A549 treated with CpdA at 1 μM for 4 hours (cell line): ENCODE results near the gene PHF13. TPM values are rescaled to one million over a fixed set of nuclear protein-coding genes. Genes with fewer than 3 reads are reported as not detected.

Experiments used
- total RNA-seq: library from RNA; stranded (reverse); fragments of 200-300 nt; extraction: Qiagen RNA extraction; gene quantifications from 5 replicates; pipeline ENCODE4 v1.2.3, GENCODE V29; 2022; ENCODE audit warnings: low read depth

Gene PHF13
- total RNA-seq, result 7.8 to 10.4 TPM (median 9.2 TPM) in 5 replicates

GRCh38 chr1:6613361-6614018, at the start of gene PHF13:
PHF13 (plus strand) TSS chr1:6613731; CDS start chr1:6614067, 336 bp downstream.

GRCh38 chr1:6579374-6580118, 34.0 kb upstream of the PHF13 start, which contains the start of gene ZBTB48:
ZBTB48 (plus strand) TSS chr1:6579994; CDS start chr1:6580610, 616 bp downstream.

GRCh38 chr1:6602669-6603237, 10.8 kb upstream of the PHF13 start, which contains the start of gene KLHL21:
KLHL21 (minus strand) TSS chr1:6602869; CDS start chr1:6602817, 52 bp downstream.

GRCh38 chr1:6624710-6625583, 11.4 kb downstream of the PHF13 start, which contains the start of gene THAP3:
THAP3 (plus strand) TSS chr1:6624868; CDS start chr1:6625219, 351 bp downstream.

Other genes starting within 250 kb of the PHF13 start
- gene ACOT7, start 220.0 kb upstream of the PHF13 start, total RNA-seq, result 52.7 to 77.7 TPM (median 72.7 TPM) in 5 replicates
- 2.3 to 3.5 TPM (median 3.0 TPM) in 5 replicates for gene HES2, start 193.8 kb upstream of the PHF13 start, total RNA-seq
- gene ESPN, start 189.0 kb upstream of the PHF13 start, total RNA-seq, result 0.21 to 1.6 TPM (median 0.46 TPM) in 4 of 5 replicates, not detected in the other
- 2.3 to 4.6 TPM (median 3.8 TPM) in 5 replicates for gene TNFRSF25, start 147.6 kb upstream of the PHF13 start, total RNA-seq
- gene PLEKHG5, start 122.1 kb upstream of the PHF13 start, total RNA-seq, result 2.8 to 5.2 TPM (median 3.8 TPM) in 5 replicates
- gene NOL9, start 59.2 kb upstream of the PHF13 start, total RNA-seq, result 3.5 to 5.0 TPM (median 4.6 TPM) in 5 replicates
- 0.07 TPM in 1 of 5 replicates, not detected in the others for gene TAS1R1, start 58.4 kb upstream of the PHF13 start, total RNA-seq
- gene ZBTB48, start 33.7 kb upstream of the PHF13 start, total RNA-seq, result 11.5 to 15.5 TPM (median 15.2 TPM) in 5 replicates
- 21.2 to 36.4 TPM (median 27.0 TPM) in 5 replicates for gene KLHL21, start 10.9 kb upstream of the PHF13 start, total RNA-seq
- 17.2 to 19.9 TPM (median 18.1 TPM) in 5 replicates for gene THAP3, start 11.1 kb downstream of the PHF13 start, total RNA-seq
- gene DNAJC11, start 88.1 kb downstream of the PHF13 start, total RNA-seq, result 35.2 to 40.3 TPM (median 36.4 TPM) in 5 replicates
- 64.2 to 71.3 TPM (median 66.6 TPM) in 5 replicates for gene CAMTA1, start 171.7 kb downstream of the PHF13 start, total RNA-seq